HG03064 (cell line): ENCODE data around the gene LGALS8.
"Not testable (repeated sequence)": the region's sequence is repeated elsewhere in the genome, so short reads cannot be mapped to it uniquely, and the experiment has no call there.

Experiments
- ATAC-seq: cut with Tn5 transposase; IDR thresholded peaks from one replicate; pipeline ENCODE4 v1.9.1; 2021; ENCODE audit warnings: low read depth; ENCODE audit not compliant: unreplicated experiment

The LGALS8 gene

DNA sequence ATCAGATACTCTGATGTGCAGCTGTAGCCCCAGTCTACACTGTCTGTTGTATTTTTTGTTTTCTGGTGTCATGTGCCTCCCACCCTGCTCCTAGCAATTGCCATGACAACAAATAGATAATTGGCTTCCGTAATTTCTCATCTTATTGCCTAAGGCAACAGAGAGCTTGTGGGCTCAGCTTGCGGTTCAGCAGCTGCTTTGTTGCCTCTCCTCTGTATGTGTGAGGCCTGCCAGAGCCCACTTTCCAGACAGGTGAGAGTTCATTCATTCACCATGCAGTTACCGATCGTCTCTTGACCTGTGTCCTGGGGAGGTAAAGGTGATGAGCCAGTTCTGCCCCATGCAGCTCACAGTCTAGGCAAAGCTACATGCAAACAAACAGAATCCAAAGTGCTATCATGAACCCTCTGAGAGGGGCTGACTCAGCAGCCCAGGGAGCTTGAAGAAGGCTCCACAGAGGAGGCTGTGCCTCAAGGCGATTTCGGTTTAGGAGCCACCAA lies 11.9 kb downstream of the LGALS8 start:
- ATAC-seq: no peak

DNA sequence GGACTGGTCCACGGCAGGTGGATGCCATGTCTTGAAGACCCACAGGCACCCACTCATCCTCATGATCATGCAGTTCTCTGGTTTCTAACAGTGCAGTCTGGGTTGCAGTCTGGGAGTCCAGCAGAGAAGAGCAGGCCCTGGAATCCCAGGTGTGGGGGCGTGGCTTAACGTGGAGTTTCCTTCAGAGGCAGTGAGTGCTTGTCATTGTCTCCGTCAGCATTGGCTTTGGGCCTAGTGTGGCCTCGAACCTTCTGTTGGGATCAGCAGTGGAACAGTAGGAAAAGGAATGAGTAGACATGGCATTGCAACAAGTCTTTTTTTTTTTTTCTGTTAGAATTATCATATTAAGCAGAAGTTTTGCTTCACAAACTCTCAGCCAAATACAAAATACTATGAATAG lies 12.8 kb downstream of the LGALS8 start:
- ATAC-seq: no peak

DNA sequence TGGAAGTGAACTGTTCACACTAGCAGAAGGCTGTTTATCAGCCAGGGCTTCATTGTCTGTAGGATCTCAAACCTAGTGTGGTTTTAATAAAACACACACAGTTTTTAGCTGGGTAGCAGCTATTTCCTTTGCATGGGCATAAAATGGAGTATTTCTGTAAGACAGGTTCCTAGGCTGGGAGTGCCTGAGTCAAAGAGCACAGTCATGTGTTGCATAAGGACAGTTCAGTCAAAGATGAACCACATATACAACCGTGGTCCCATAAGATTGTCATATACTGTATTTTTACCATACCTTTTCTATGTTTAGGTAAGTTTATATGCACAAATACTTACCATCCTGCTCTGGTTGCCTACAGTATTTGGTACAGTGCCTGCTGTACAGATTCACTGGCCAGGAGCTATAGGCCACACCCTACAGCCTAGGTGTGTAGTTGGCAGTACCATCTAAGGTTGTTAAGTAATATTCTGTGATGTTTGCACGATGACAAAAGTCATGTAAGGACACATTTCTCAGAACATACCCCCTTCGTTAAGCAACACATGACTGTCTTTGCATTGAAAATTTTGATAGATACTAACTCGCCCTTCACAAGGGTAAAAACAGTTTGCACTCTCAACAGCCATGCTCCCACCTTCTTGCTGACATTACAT lies 17.2 kb downstream of the LGALS8 start:
- ATAC-seq: no peak

DNA sequence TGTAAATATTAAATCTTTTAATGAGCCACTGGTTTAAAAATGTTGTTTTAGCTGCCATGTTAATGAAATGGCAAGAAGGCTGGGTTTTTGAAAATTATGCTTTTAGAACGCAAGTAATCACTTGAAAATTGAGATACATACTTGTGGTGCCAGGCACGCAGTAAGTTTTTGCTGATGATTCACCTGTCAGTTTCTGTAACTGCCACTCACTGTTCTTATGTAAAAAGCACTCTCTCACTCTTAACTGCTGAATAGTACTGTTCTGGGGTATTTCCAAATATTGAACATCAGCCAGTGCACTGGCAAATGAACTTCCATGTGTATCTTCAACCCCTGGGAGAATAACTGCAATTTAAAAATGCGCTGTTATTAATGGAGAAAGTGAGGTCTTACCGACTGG lies 17.9 kb downstream of the LGALS8 start:
- no peak for ATAC-seq

DNA sequence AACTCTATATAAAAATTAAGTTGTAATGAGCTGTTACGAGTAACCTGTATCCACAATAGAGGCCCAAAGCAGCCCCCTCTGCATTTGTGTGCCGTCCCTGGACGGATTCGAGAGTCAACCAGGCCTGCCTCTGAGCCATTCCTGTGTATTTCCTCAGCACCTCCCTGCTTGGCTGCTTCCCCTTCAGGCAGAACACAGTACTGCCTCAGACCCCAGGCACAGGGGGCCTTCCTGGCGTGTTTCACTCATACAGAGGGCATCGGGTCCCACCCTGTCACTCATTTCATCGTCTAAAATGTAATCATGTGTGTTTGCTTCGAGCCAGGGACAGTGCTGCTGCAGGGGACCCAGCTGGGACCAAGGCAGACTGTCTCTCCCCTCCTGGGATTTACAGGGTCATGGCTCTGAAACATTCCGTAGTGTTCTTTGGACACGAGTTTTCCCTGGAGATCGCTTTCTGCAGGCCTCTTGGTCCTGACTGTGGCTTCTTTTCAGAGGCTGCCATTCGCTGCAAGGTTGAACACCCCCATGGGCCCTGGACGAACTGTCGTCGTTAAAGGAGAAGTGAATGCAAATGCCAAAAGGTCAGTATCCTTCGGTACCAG lies 19.4 kb downstream of the LGALS8 start:
- no peak for ATAC-seq

DNA sequence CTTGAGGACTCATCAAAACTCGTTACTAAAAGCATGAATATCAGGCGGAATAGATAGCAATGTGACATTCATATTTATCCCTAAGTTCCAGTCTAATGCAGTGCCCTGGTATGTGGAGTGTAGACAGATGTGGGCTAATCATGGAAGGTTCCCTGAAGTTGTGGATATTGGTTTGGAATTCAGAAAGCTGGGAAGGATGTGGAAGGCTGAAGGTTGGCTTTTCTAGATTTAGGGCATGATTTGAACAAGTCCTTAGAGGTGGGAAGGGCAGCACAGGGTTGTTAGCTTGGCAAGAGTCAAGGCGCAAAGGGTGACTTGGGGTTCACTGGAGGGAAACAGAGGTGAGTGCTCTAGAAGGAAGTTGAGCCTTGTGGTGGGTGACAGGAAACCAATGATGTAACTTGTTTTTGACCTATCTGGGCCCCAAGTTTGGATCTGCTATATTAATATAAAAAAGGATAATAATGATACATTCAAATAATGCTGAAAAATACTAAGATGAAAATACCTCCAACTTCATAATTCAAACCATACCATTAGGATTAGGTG lies 21.9 kb downstream of the LGALS8 start:
- no peak for ATAC-seq

DNA sequence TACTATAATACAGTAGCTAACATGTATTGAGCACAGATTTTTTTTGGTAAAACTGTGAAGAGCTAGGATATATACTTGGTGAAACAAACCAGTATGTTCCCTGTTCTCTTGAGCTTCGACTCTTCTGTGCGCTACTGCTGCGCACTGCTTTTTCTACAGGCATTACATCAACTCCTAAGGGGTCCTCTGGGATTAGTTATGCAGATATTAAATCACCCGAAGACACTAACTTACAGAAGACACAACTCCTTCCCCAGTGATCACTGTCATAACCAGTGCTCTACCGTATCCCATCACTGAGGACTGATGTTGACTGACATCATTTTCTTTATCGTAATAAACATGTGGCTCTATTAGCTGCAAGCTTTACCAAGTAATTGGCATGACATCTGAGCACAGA lies 24.7 kb downstream of the LGALS8 start:
- no peak for ATAC-seq

DNA sequence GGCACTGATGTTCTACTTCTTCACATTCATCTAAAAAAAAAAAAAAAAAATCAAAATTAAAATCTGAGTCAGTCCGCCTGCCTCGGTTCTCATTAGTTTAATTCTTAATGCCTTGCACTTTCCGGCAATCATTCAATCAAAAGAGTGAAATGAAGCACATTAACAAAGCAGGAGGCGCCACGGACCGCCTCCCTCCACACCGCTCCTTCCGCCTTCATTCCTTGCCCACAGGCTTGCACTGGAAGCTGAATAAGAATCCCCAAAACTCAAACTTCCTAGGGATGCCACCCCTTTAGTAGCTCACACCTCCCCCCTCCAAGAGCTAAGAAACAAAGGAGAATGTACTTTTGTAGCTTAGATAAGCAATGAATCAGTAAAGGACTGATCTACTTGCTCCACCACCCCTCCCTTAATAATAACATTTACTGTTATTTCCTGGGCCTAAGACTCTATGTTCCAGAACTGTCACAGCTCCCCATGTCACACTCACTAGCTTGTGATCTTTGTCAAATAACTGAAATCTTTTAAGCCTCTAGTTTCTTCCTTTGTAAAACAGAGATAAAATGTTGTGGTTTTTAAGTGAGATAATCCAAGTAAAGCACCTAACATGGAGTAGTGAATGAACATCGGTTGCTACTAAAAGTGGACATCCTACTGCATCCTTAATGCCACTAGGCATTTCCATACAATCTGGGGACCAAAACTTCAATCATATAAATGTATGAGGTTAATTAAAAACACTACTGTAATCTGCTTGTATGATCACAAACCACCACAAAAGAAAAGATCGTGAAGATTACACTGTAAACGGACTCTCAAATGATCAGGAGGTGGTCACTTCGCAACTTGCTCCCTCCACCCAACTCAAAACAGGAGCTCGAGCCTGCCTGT lies 27.4 kb downstream of the LGALS8 start:
- ATAC-seq: no peak

DNA sequence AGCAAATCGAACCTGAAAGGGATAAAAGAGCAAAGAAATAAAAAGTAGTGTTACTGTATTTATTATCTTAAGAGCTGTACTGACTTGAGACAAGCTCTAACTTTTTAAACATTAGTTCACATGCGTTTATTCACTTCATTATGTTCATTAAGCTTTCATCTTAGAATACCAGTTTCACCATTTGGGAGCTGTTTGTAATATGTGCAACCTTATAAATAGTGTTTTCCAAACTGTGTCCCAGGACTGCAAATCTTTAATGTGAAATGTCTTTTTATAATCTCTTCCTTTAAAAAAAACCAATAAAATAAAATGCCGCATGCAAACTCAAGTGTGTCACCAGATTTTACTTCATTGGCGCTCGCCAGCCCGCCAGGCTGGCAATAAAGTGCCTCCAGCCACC lies 28.3 kb downstream of the LGALS8 start:
- ATAC-seq: no peak

DNA sequence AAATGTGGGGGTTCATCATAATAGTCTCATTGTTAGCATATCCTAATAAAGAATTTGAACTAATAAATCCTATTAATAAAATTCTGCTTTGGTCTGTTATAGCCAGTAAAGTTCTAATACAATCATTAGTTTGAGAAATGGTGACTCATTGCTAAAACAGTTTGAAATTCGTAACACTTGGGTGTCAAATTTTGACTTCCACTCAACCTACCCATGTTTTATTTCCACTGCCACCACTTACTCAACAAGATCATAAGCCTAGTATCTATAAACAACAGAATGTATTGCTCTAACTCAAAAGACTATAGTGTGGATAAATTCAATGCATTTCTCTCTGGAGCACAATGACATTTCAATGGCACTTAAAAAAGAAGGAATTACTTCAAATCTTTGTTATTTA lies 29.1 kb downstream of the LGALS8 start:
- ATAC-seq: no peak

DNA sequence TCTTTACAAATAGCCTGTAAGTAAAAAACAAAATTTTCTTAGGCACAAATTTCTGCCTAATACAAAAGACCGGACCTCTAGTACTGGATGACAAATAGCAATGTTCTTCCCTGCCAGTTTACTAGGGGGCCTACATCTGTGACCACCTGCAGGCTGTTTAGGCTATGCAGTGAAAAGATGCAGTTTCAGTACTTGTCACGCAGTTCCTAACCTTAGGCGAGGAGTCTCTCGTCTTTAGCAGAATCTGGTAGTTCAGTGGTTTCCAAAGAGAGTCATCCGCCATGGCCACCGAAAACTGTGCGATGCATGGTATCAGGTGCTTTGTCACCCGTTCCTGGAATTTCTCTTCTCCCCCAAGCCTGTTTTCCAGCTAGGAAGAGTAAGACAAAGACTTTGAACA lies 29.6 kb downstream of the LGALS8 start:
- ATAC-seq: no peak

DNA sequence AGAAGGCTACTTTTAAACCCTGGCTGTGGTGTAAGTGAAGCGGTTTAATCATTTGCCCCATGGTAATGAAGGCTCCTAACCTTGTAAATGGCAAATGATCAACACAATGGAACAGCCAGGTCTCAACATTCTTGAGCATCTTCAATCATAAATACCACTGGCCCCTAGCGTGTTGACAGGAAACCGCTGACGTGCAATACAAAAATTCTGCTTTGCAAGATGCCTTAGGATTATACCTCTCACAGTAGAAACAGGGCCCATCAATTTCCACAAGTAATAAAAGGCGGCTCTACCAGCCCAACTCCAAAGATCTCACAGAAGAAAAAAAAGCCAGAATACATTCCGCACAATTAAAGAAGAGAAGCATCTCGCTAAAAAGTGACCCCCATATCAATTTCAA lies 32.8 kb downstream of the LGALS8 start:
- no peak for ATAC-seq

DNA sequence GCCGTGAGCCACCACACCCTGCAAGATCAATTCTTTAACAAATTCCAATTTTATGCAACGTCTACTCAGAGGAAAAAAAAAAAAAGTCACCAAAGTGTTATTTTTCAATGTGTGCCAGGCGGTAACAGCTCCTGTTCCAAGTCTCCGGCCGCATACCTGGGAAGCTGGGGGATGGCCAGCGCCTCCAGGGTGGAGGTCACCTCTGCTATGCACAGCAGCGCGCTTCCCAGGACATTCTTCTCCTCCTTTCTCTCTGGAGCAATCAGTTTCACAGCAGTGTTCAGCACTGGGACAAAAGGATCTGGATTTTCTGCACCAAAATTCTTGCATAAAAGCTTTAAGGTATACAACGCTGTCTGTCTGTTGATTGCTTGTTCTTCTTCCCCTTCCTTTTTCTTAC lies 34.3 kb downstream of the LGALS8 start:
- ATAC-seq: no peak

DNA sequence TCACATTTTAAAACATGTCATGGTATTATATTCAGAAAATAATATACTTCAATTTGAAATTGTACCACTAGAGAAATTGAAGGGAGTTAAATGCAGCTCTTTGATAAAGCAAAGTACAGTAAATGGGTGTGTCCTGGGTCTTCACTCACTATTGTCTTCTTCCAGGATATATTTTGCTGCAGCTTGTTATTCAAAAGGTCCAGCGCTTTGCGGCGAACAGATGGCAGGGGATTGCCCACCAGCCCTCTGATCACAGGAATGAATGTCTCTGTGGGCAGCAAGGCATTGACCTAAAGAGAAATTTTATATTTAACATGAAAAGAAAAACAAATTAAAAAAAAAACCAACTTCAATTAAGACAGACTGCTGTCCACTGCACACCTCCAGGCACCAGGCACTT lies 35.1 kb downstream of the LGALS8 start:
- no peak for ATAC-seq

DNA sequence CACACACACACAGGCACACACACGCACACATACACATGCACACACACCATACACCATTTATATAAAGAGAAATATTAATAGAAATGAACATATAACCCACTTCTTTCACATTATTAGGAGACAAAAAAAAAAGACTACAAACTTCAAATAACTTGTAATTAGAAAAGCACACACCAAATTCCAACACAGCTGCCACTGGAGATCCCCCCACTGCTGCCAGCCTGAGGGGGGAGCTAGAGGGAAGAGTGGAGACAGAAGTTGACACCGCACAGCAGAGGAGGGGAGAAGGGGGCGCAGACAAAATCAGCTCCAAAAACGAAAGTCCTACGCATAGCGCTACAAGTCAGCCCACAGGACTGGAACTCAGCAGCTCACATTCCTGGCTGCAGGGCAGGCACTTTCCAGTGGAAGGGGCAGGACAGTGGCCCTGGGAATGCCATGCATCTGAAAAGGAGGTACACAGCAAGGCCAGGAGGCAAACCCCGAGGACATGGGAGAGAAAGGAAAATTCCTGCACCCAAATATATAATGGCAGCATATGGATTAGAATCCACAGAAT lies 36.5 kb downstream of the LGALS8 start:
- no peak for ATAC-seq

DNA sequence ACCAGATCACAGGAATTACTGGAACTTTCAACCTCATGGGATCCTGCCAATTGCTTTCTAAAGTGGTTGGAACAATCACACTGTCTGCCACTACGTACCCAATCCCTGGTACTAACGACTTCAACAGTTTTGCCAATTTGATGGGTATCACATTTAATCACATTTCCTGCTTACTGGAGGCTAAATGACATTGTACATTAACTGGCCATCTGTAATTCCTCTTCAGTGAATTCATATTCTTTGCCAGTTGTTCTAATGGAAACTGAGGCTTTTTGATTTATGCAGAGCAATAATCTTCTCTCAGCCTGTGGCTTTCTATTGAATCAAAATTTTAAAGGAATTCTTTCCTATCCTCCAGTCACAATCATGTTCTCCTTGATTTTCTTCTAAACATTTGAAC lies 38.2 kb downstream of the LGALS8 start:
- no peak for ATAC-seq

DNA sequence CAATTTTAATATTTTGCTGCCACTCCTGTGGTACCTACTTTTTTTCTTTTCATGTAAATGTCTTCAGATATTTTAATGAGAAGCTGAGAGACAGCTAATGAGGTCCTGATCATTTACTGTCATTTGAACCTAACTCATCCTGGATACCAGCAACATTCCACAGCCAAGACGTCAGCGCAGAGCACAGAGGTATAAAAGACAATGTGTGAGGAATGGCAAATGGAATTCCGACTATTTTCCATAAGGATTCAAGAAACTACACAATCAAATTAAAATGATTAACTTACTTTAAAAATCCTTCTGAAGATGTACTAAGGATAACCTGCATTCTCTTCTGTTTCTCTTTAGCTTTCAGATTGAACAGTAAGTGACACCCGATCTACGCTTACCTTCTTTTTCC lies 41.7 kb downstream of the LGALS8 start:
- no peak for ATAC-seq

DNA sequence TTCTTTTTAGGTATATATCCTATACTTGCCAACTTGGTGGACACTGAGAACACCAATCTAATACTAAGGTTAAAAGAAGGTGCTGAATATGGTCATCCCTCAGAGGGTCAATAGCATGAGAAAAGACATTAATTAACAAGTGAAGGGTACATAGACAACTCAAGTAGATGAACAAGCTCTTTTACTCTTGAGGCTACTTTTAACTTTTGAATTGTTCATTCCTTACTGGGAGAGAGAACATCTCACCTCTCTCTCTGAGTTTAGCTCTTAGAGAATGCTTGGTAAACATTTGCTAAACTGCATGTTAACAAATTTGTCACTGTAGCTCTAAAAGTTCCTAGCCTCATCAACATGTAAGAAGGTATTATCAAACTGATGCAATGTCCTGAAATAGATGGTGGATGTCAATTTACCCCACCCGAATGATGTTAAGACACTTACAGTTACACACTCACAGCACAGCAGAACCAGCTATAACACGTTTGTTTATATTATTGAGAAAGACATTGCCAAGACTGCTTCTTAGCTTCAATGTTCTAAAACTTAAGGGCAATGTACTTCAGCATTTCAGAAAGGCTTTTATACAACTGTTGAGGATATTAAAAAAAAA lies 44.6 kb downstream of the LGALS8 start:
- no peak for ATAC-seq

DNA sequence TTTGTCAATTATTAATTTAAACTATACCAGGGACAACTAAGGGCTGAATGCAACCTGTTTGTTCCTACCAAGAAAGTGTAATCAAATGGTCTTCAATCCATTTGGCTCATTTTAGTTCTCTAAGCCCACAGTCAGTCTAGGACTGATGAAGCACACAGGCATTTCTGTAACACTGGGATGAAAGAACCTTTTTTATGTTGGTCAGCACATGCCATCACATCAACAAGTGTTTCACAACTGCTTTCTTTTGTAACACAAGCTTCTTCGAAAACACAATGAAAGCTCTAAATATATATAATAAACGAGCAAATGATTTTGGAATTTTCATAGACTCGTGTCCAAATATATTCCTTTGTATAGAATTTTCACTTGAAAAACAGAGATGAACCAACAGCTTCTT lies 51.7 kb downstream of the LGALS8 start:
- no peak for ATAC-seq

DNA sequence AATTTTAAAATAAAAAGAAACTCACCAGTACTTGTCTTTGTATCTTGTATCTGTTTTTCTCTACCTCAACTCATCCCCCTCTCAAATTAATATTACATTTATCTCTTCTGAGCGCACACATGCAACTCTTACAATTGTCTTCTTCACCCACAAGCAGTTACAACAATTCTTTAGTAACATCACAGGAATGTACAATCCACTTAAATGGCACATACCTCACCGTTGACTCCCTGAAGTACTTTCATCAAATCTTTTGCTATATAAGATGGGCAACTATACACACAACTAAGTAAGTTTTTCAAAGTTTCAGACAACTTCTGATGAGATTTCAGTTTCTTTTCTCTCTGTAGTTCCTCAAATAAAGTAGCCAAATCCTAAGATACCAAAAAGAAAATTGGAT lies 52.2 kb downstream of the LGALS8 start:
- ATAC-seq: no peak

DNA sequence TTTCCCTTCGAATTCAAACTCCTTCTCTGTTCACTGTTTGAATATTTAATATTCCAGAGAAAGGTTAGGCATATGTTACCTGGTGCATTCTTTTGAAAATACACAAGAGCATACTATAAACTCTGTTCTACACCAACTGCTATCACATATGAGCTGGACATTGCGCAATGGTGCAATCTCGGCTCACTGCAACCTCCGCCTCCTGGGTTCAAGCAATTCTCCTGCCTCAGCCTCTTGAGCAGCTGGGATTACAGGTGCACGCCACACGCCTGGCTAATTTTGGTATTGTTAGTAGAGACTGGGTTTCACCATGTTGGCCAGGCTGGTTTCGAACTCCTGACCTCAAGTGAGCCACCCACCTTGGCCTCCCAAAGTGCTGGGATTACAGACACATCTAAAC lies 53.3 kb downstream of the LGALS8 start:
- not testable (repeated sequence) for ATAC-seq
